SK-N-SH (cell line): ENCODE measurements around the gene MCF2L2. TPM values are rescaled to one million over a fixed set of nuclear protein-coding genes. Genes with fewer than 3 reads are reported as not detected.

ENCODE experiments used
- CTCF ChIA-PET: fragments of 300-600, 350-600 bp; formaldehyde crosslinking; extraction: SDS; loops from one replicate; lab custom pipeline; 2021; lab: Yijun Ruan, JAX
- POLR2A ChIA-PET: fragments of 350-600 bp; sonication (Branson Sonifier 250); formaldehyde crosslinking; extraction: SDS; loops from one replicate; lab custom pipeline; 2020; ENCODE audit warnings: antibody characterized with exemption, inconsistent platforms; lab: Yijun Ruan, JAX
- DNase-seq: peaks from one replicate; pipeline ENCODE4 v3.0.0; 2012
- H2AFZ ChIP-seq: fragments of 200-600 bp; sonication (generic); 2 replicates; pipeline ENCODE4 v1.8.1; 2016; ENCODE audit warnings: antibody characterized with exemption, mild to moderate bottlenecking, low read depth
- H3F3A ChIP-seq: fragments of 200-600 bp; sonication (generic); replicated peaks from 2 replicates; pipeline ENCODE3; 2016; ENCODE audit warnings: antibody characterized with exemption, mild to moderate bottlenecking; ENCODE audit not compliant: insufficient read depth
- H3K27ac ChIP-seq, 2 experiments: fragments of 200-500 bp in 1 of 2; fragments of 200-600 bp in 1 of 2; sonication (Bioruptor generic) in 1 of 2; sonication (generic), shearing (Covaris generic) in 1 of 2; 2 replicates each; pipeline versions ENCODE4 v1.5.1 to v1.6.1; 2014 to 2016; ENCODE audit warnings: low read depth in 2 of 2, inconsistent platforms in 1 of 2, low read length in 1 of 2, mild to moderate bottlenecking in 1 of 2, mixed read lengths in 1 of 2
- H3K27me3 ChIP-seq: fragments of 200-600 bp; sonication (generic), shearing (Covaris generic); 2 replicates; pipeline ENCODE4 v1.6.1; 2016; ENCODE audit warnings: mixed run types; ENCODE audit not compliant: insufficient read depth
- H3K36me3 ChIP-seq, 2 experiments: fragments of 200-500 bp in 1 of 2; fragments of 200-600 bp in 1 of 2; sonication (Bioruptor generic) in 1 of 2; sonication (generic) in 1 of 2; replicated peaks in 1 of 2; 2 replicates each; pipeline versions ENCODE3 to v1.5.1; 2014 to 2016; ENCODE audit warnings: low read length in 1 of 2, mild to moderate bottlenecking in 1 of 2; ENCODE audit not compliant: insufficient read depth in 2 of 2, control insufficient read depth in 1 of 2
- H3K4me1 ChIP-seq, 2 experiments: fragments of 200-500 bp in 1 of 2; fragments of 200-600 bp in 1 of 2; sonication (Bioruptor generic) in 1 of 2; sonication (generic), shearing (Covaris generic) in 1 of 2; 2 replicates each; pipeline versions ENCODE4 v1.5.1 to v1.6.1; 2014 to 2016; ENCODE audit warnings: low read depth in 1 of 2, low read length in 1 of 2, mixed run types in 1 of 2; ENCODE audit not compliant: insufficient read depth in 2 of 2, control insufficient read depth in 1 of 2
- H3K4me2 ChIP-seq: fragments of 200-600 bp; sonication (generic), shearing (Covaris generic); 2 replicates; pipeline ENCODE4 v1.6.1; 2017; ENCODE audit warnings: mixed run types
- H3K4me3 ChIP-seq, 2 experiments: fragments of 200-500 bp in 1 of 2; fragments of 200-600 bp in 1 of 2; sonication (Bioruptor generic) in 1 of 2; sonication (generic), shearing (Covaris generic) in 1 of 2; 2 replicates each; pipeline versions ENCODE4 v1.5.1 to v1.8.1; 2014 to 2016; ENCODE audit warnings: low read depth in 2 of 2, inconsistent platforms in 1 of 2, low read length in 1 of 2, mild to moderate bottlenecking in 1 of 2, mixed read lengths in 1 of 2, moderate library complexity in 1 of 2
- H3K79me2 ChIP-seq: fragments of 200-600 bp; sonication (generic); 2 replicates; pipeline ENCODE4 v1.8.1; 2017; ENCODE audit warnings: mild to moderate bottlenecking; ENCODE audit not compliant: insufficient read depth
- H3K9ac ChIP-seq: fragments of 200-600 bp; sonication (generic); 2 replicates; pipeline ENCODE4 v1.6.1; 2017; ENCODE audit warnings: mixed run types
- H3K9me2 ChIP-seq: fragments of 200-600 bp; sonication (generic); 2 replicates; pipeline ENCODE4 v1.6.1; 2017; ENCODE audit warnings: mixed run types
- H3K9me3 ChIP-seq: fragments of 200-600 bp; sonication (generic); 2 replicates; pipeline ENCODE4 v1.6.1; 2017; ENCODE audit warnings: mixed run types, mild to moderate bottlenecking, moderate library complexity
- H4K20me1 ChIP-seq: fragments of 200-600 bp; sonication (generic); 2 replicates; pipeline ENCODE4 v1.6.1; 2017; ENCODE audit warnings: mild to moderate bottlenecking, mixed run types; ENCODE audit not compliant: insufficient read depth
- ELF1 ChIP-seq: IDR thresholded peaks from 2 replicates; pipeline ENCODE4 v1.4.0; 2012
- EZH2phosphoT487 ChIP-seq: fragments of 200-600 bp; sonication (generic); IDR thresholded peaks from 2 replicates; pipeline ENCODE4 v1.6.1; 2017; ENCODE audit warnings: low read depth, mixed run types, mild to moderate bottlenecking, antibody characterized with exemption, moderate library complexity, borderline replicate concordance
- FOXM1 ChIP-seq: IDR thresholded peaks from 2 replicates; pipeline ENCODE4 v1.4.0; 2012; ENCODE audit warnings: low read depth, mild to moderate bottlenecking
- IRF3 ChIP-seq: fragments of 150-350 bp; IDR thresholded peaks from 2 replicates; pipeline ENCODE4 v1.6.1; 2016; ENCODE audit warnings: mild to moderate bottlenecking, low read depth, low read length
- MEF2A ChIP-seq: IDR thresholded peaks from 2 replicates; pipeline ENCODE4 v1.4.0; 2012; ENCODE audit warnings: low read depth, borderline replicate concordance
- NFIC ChIP-seq: IDR thresholded peaks from 2 replicates; pipeline ENCODE4 v1.4.0; 2012; ENCODE audit warnings: borderline replicate concordance
- NRF1 ChIP-seq: IDR thresholded peaks from 2 replicates; pipeline ENCODE4 v1.6.1; 2012; ENCODE audit warnings: low read depth, mild to moderate bottlenecking, low read length
- POLR2AphosphoS5 ChIP-seq: IDR thresholded peaks from 2 replicates; pipeline ENCODE4 v1.6.1; 2012; ENCODE audit warnings: low read depth, low read length
- RFX5 ChIP-seq: IDR thresholded peaks from 2 replicates; pipeline ENCODE4 v1.6.1; 2012; ENCODE audit warnings: mild to moderate bottlenecking, improper control_type of control experiment, low read length
- SIN3A ChIP-seq: IDR thresholded peaks from 2 replicates; pipeline ENCODE4 v1.6.1; 2012; ENCODE audit warnings: low read depth, mild to moderate bottlenecking, low read length, moderate library complexity, borderline replicate concordance
- TAF1 ChIP-seq: IDR thresholded peaks from 2 replicates; pipeline ENCODE4 v1.6.1; 2012; ENCODE audit warnings: low read depth, mild to moderate bottlenecking, low read length, moderate library complexity, borderline replicate concordance
- USF1 ChIP-seq: IDR thresholded peaks from 2 replicates; pipeline ENCODE4 v1.4.0; 2012; ENCODE audit warnings: low read depth, borderline replicate concordance
- WGBS: methylation state at CpG from one replicate; pipeline ENCODE4 v1.1.6; 2017; ENCODE audit warnings: low lambda C conversion rate; 5-methylcytosine and 5-hydroxymethylcytosine counted together
- polyA plus RNA-seq, 3 experiments: library from polyadenylated mRNA; depleted of rRNA; stranded (reverse); fragments of >200 nt; gene quantifications; 2 replicates each; pipeline ENCODE4 v1.2.3, GENCODE V29; 2012

MCF2L2 gene
- polyA plus RNA-seq, 1 of the 3 experiments (the other 2 are of a cell fraction): 0.56 TPM

GRCh38 chr3:183244219-183244618 lies 184.2 kb downstream of the MCF2L2 start:
- no peaks in the 10 kb centered on the region; a peak in 1 of 4 replicates for H3K4me1 ChIP-seq
- ChIA-PET POLR2A (no interaction called here), CTCF (no interaction called here)
- H3K27ac ChIP-seq: no peak overlapping the region
- no peak overlapping the region for H3K4me3 ChIP-seq
- H3K79me2 ChIP-seq: no peaks in the 10 kb centered on the region
- no peaks in the 10 kb centered on the region for H4K20me1 ChIP-seq
- H3K27me3 ChIP-seq: no peaks in the 10 kb centered on the region
- no peak overlapping the region for H3K4me2 ChIP-seq
- no peaks in the 10 kb centered on the region for H3K36me3 ChIP-seq
- no peaks in the 10 kb centered on the region for H3F3A ChIP-seq
- WGBS: 80% methylated on average over 2 of the region's 2 CpGs
- TF ChIP-seq NFIC (no peak), USF1 (no peak), TAF1 (no peak)
- H3K9me2 ChIP-seq: no peaks in the 10 kb centered on the region
- H3K9ac ChIP-seq: no peak overlapping the region
- no peak overlapping the region for H2AFZ ChIP-seq
- H3K9me3 ChIP-seq: no peaks in the 10 kb centered on the region
- DNase-seq: no peak

GRCh38 chr3:183242431-183242830 lies 186.0 kb downstream of the MCF2L2 start:
- Histone ChIP-seq H3K4me2 (no peak overlapping the region), H3K79me2 (no peaks in the 10 kb centered on the region), H3K9ac (no peak overlapping the region), H4K20me1 (no peaks in the 10 kb centered on the region), H3K4me3 (no peak overlapping the region), H3F3A (no peaks in the 10 kb centered on the region), H3K27me3 (no peaks in the 10 kb centered on the region), H2AFZ (no peak overlapping the region), H3K9me3 (no peaks in the 10 kb centered on the region), H3K36me3 (no peaks in the 10 kb centered on the region), H3K4me1 (no peaks in the 10 kb centered on the region; a peak in 1 of 4 replicates), H3K9me2 (no peaks in the 10 kb centered on the region), H3K27ac (no peak overlapping the region)
- WGBS: 22% methylated on average over 1 of the region's 1 CpG
- ChIA-PET CTCF (interaction anchor here (0.9 kb wide), 1 partner anchor 120 kb away, joined by 3 read pairs; no protein-coding TSS in a partner anchor), POLR2A (no interaction called here)
- TF ChIP-seq ELF1: no peak
- TF ChIP-seq SIN3A: no peak
- no peak for TF ChIP-seq FOXM1
- no peak for TF ChIP-seq POLR2AphosphoS5
- TF ChIP-seq EZH2phosphoT487: no peak
- no peak for TF ChIP-seq NRF1
- TF ChIP-seq RFX5: no peak
- no peak for TF ChIP-seq MEF2A
- TF ChIP-seq IRF3: no peak
- DNase-seq: no peak
